Activated naive CD4-positive, alpha-beta T cell treated with anti-CD3 and anti-CD28 coated beads, Interleukin-2, amount 50 U/mL, for 24 hours (primary cell): Measurements from ENCODE around the gene ABCA5.

ENCODE experiments used
- H3K27ac Mint-ChIP-seq: one replicate; pipeline ENCODE4 v1.8.0; 2021; ENCODE audit warnings: mild to moderate bottlenecking, mixed read lengths
- H3K27me3 Mint-ChIP-seq: one replicate; pipeline ENCODE4 v1.8.0; 2021; ENCODE audit warnings: mixed read lengths
- H3K36me3 Mint-ChIP-seq: one replicate; pipeline ENCODE4 v1.8.0; 2021; ENCODE audit warnings: mixed read lengths
- H3K4me1 Mint-ChIP-seq: one replicate; pipeline ENCODE4 v1.8.0; 2021; ENCODE audit warnings: mixed read lengths
- H3K4me3 Mint-ChIP-seq: one replicate; pipeline ENCODE4 v1.8.0; 2021; ENCODE audit warnings: mild to moderate bottlenecking, mixed read lengths
- H3K9me3 Mint-ChIP-seq: one replicate; pipeline ENCODE4 v1.8.0; 2021; ENCODE audit warnings: mixed read lengths

Gene ABCA5

DNA sequence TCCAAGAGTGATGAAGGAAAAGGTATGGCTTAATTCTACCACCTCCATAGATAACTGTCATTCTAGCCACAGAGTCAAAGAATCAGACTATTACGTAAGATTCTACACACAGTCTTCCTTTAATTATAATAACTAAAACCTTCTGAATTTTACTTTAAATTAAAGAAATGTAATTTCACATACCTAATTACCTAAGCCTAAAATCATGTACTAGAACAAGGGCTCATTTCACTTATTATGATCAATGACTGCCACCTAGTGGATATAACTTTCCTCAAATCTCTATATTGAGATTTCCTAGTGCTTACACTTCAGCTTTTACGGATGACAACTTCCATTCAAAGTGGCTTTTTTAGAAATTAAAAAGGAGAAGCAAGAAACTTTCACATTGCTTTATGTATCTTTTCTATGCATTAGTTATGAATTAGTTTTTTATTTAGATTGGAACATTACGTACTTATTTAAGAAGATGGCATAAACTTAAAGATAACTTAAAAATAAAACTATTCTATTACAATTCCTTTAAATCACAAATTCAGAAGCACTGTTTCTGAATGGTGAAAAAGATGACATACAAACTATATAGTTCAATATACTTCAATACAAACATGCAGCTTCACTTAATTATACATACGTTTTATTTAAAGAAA, 80.1 kb downstream of the ABCA5 start:
- Mint-ChIP-seq H3K4me3 (no peak overlapping the region), H3K4me1 (no peaks in the 10 kb centered on the region), H3K9me3 (no peaks in the 10 kb centered on the region), H3K36me3 (peaks cover 2% of the 10 kb centered on the region), H3K27me3 (no peaks in the 10 kb centered on the region), H3K27ac (no peak overlapping the region)

DNA sequence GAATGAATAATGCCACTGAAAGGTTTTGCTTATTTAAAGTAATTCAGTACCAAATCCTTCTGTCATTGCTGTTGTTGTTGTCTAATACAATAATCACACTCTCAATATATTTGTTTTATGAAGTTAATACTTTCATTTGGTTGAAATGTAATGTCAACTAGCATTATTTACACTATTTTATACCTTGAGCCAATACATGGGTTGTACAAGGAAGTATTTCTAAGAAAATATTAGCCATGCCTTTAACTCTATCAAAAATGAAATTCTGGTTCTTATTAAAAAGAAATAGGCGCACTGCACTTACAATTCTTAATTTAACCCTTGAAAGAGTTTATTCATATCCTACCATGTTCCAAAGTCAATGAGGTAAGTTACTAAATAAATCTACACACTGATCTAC, 80.7 kb downstream of the ABCA5 start:
- Mint-ChIP-seq H3K27ac (no peak overlapping the region), H3K4me3 (no peak overlapping the region), H3K4me1 (no peaks in the 10 kb centered on the region), H3K36me3 (peaks cover 5% of the 10 kb centered on the region), H3K27me3 (no peaks in the 10 kb centered on the region), H3K9me3 (no peaks in the 10 kb centered on the region)

DNA sequence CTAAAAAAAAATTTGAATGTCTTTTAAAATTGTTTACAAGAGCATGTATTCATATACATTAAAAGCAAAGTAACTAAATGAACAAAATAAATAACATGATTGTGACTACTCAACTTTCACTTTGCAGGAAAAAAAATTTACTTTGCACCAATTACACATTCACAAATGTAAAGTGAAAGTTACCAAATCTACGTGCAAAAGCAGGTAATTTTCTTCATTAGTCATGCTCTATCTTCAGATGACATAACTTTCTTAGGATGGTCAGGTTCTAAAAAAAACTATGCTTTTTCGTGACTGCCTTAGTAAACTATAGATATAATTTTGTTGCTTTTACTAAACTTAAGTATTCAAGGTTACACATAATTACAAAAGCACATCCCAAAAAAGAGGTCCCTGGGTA, 81.3 kb downstream of the ABCA5 start:
- H3K4me1 Mint-ChIP-seq: no peaks in the 10 kb centered on the region
- no peaks in the 10 kb centered on the region for H3K27me3 Mint-ChIP-seq
- peaks cover 11% of the 10 kb centered on the region for H3K36me3 Mint-ChIP-seq
- H3K4me3 Mint-ChIP-seq: no peak overlapping the region
- no peaks in the 10 kb centered on the region for H3K9me3 Mint-ChIP-seq
- no peak overlapping the region for H3K27ac Mint-ChIP-seq

DNA sequence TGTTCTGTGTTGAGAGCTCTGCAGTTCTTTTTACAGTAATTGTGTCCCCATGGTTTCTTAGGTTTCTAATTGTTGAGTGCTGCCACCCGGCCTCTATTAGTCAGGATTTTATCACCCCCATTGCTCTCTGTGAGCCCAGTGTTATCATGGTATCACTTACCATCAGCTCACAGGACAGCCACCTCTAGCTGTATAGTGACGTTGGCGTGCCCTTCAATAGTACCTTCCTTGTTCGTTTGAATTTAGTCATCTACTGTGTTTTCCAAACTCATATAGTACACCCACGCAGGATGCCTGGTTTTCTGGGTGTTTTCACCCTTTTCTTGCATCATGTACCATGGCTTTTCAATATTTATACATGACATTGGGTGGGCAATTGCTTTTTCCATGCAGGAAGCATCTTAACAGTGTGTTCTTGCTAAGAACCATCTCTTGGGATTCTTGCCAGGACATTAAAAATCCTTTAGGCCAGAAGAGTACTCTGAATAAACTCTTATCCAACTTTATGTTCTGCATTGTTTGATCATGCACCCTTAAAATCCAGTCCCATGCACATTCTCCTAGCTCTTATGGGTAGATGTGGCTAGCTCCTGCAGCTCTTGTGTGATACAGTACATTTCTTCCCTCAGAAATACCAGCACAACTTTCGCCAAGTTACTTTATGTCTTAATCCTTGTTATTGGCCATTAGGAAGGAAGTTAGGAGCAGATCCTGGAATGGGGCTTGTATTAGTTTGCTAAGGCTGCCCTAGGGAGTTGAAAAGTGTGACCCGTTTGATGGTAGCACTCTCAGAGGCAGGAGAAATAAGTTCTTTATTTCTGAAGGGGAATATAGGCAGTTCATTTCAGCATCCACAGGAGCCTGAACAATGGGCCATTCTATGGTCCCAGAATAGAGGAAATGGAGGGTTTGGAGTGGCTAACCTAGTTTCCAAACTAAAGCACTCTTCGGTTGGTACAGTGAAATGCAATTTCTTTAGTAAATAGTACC, 87.0 kb downstream of the ABCA5 start:
- Mint-ChIP-seq H3K36me3 (peaks cover 16% of the 10 kb centered on the region), H3K27ac (no peak overlapping the region), H3K4me1 (no peaks in the 10 kb centered on the region), H3K27me3 (no peaks in the 10 kb centered on the region), H3K9me3 (no peaks in the 10 kb centered on the region), H3K4me3 (no peak overlapping the region)

DNA sequence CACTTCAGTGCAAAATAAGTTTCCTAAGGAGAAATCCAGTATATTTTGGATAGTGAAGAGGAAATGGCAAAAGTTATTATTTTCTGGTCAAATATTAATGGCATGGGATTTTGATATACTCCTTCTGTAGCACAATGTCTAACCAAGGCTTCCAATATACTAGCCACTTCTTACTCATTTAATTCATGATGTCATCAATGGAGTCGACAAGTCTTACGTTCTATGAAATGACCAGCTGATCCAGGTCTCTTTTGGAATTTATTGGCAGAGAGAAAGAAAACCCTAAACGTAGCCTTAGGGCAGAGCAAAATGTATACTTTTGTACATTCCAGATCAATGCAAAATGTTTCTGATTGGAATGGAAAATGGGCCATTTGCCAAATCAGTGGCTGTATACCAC, 90.0 kb downstream of the ABCA5 start:
- Mint-ChIP-seq H3K36me3 (peaks cover 19% of the 10 kb centered on the region), H3K27me3 (no peaks in the 10 kb centered on the region), H3K27ac (no peak overlapping the region), H3K9me3 (peaks cover 8% of the 10 kb centered on the region), H3K4me1 (no peaks in the 10 kb centered on the region), H3K4me3 (no peak overlapping the region)

DNA sequence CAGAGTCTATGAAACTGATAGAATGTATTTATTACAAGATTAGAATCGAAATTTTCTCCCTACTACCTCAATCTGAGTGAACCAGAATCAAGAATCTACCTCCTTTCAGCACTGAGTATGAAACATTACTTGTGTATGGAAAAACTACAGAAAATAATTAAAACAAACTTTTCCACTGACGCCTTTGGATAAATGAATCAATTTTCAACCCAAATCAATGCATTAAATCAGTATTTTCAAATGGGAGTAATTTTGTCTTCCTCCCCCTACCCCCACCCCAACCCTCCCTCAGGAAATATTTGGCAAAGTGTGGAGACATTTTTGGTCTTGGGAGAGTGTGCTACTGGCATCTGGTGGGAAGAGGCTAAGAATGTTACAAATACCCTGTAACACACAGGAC, 90.5 kb downstream of the ABCA5 start:
- peaks cover 19% of the 10 kb centered on the region for H3K36me3 Mint-ChIP-seq
- H3K27ac Mint-ChIP-seq: no peak overlapping the region
- H3K4me1 Mint-ChIP-seq: no peaks in the 10 kb centered on the region
- H3K9me3 Mint-ChIP-seq: peaks cover 13% of the 10 kb centered on the region
- no peak overlapping the region for H3K4me3 Mint-ChIP-seq
- no peaks in the 10 kb centered on the region for H3K27me3 Mint-ChIP-seq

DNA sequence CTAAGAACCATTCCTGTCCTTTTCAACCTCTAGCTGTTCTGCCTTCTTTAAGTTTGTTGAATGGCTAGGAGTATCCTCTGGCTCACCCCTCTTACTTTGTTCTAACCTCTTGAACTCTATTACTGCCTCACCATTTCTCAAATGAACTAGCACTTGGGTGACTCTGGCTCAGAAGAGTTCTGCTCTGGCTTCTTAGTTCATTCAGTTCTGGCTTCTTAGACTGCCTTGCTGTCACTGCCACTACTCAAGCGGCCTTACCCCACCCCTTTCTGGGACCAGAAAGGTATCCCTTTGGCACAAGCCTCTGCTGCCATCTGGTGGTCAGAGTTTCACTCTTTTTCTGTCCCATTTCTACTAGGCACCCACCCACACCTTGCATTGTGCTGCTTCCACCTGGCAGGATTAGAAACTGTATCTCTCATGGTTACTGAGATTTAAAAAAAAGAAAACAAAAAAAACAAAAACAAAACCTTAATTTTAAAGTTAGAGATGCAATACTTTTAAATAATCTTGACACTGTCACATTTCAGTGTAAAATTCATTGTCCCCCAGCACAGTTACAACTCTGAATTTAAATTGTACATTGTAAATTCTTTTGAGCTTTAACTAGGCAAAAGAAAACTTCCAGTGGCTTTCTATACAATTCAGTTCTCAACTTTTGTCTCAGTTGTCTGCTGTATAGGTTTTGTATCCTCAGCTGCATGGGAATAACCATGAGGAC, 91.4 kb downstream of the ABCA5 start:
- H3K4me1 Mint-ChIP-seq: no peaks in the 10 kb centered on the region
- no peaks in the 10 kb centered on the region for H3K27me3 Mint-ChIP-seq
- no peak overlapping the region for H3K4me3 Mint-ChIP-seq
- no peak overlapping the region for H3K27ac Mint-ChIP-seq
- peaks cover 9% of the 10 kb centered on the region for H3K36me3 Mint-ChIP-seq
- H3K9me3 Mint-ChIP-seq: peaks cover 23% of the 10 kb centered on the region

DNA sequence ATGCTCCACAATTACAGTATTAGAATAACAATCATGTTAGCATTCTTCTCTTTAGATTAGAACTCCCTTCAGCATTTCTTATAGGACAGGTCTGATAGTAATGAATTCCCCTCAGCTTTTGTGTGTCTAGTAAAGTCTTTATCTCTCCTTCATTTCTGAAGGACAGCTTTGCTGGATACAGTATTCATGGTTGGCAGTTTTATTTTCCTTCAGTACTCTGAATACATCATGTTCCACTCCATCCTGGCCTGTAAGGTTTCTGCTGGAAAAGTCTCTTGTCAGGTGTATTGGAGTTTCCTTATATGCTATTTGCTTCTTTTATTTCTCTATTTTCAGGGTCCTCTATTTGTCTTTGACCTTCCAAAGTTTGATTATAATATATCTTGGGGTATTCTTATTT, 94.3 kb downstream of the ABCA5 start:
- H3K27ac Mint-ChIP-seq: no peak overlapping the region
- H3K9me3 Mint-ChIP-seq: peaks cover 28% of the 10 kb centered on the region
- no peak overlapping the region for H3K4me3 Mint-ChIP-seq
- H3K27me3 Mint-ChIP-seq: no peaks in the 10 kb centered on the region
- peaks cover 7% of the 10 kb centered on the region for H3K36me3 Mint-ChIP-seq
- no peaks in the 10 kb centered on the region for H3K4me1 Mint-ChIP-seq

DNA sequence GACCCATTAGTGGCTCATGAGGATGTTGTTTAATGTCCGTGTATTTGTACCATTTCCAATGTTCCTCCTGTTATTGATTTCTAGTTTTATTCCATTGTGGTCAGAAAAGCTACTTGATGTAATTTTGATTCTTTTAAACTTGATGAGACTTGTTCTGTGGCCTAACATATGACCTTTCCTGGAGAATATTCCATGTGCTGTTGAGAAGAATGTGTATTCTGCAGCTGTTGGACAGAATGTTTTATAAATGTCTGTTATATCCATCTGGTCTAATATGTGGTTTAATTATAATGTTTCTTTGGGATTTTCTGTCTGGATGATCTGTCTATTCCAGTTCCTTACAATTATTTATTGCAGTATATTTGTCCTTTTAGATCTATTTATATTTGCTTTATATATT, 95.4 kb downstream of the ABCA5 start:
- H3K9me3 Mint-ChIP-seq: peaks cover 28% of the 10 kb centered on the region
- H3K36me3 Mint-ChIP-seq: peaks cover 7% of the 10 kb centered on the region
- no peaks in the 10 kb centered on the region for H3K4me1 Mint-ChIP-seq
- no peak overlapping the region for H3K4me3 Mint-ChIP-seq
- H3K27ac Mint-ChIP-seq: no peak overlapping the region
- no peaks in the 10 kb centered on the region for H3K27me3 Mint-ChIP-seq

DNA sequence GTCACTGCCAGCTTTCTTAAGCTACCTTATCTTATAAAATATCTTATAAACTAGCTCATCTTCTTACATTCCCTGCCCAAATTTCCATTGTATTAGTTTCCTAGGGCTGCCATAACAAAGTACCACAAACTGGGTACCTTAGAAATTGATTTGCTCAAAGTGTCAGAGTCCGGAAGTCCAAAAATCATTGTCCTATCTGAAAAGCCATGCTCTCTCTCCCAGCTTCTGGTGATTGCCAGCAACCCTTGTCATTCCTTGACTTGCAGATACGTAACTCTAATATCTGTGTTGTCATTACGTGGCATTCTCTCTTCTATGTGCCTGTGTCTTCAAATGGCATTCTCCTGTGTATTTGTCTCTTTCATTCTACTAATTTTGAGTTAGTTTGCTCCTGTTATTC, 96.0 kb downstream of the ABCA5 start:
- H3K4me1 Mint-ChIP-seq: no peaks in the 10 kb centered on the region
- H3K27me3 Mint-ChIP-seq: no peaks in the 10 kb centered on the region
- H3K4me3 Mint-ChIP-seq: no peak overlapping the region
- peaks cover 8% of the 10 kb centered on the region for H3K36me3 Mint-ChIP-seq
- H3K27ac Mint-ChIP-seq: no peak overlapping the region
- H3K9me3 Mint-ChIP-seq: peaks cover 28% of the 10 kb centered on the region

DNA sequence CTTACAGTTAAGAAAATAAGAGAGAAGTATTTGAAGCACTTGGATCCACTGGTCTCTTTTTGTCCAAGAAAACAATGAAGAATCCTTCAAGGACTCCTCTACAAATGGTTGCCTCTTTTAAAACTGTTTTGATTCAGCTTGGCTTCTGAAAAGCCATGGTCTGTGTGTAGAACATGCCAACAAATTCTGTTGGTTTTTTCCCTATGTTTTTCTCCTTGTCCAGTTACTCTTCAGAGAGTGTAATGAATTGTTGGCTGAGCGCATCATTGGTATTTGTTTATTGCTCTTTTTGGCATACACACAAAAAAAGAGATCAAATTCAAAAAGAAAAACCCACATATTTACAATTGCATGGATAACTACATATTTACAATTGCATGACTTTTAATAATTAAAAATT, 98.4 kb downstream of the ABCA5 start, which contains the start of gene ABCA10:
TSS of gene ABCA10 (minus strand) at position 249 of the 400 bp plus-strand sequence. CDS start 3,466 bp downstream, outside the sequence.
- no peaks in the 10 kb centered on the region for H3K27me3 Mint-ChIP-seq
- no peak within 1 kb of the TSS for H3K4me3 Mint-ChIP-seq
- H3K9me3 Mint-ChIP-seq: peaks cover 28% of the 10 kb centered on the region
- H3K36me3 Mint-ChIP-seq: peaks cover 8% of the 10 kb centered on the region
- H3K27ac Mint-ChIP-seq: no peak within 1 kb of the TSS
- peaks cover 5% of the 10 kb centered on the region for H3K4me1 Mint-ChIP-seq

DNA sequence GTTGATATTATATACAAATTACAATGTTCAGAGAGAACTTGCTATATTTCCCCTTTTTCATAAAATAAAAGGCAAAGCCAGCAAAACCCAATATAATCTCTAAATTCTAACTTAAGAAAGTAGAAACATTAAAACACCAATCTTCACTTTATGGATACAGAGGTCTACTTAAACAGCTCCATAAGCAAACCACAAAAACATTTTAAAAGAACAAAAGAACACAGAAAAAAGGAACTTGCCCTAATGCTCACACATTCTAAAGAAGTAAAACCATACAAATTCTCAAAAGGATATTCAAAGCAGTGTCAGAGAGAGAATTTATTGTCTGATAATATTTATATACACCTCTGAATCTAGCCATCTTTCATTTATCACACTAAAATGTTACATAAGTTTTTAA, 98.9 kb downstream of the ABCA5 start:
- Mint-ChIP-seq H3K27ac (no peak overlapping the region), H3K9me3 (peaks cover 25% of the 10 kb centered on the region), H3K27me3 (no peaks in the 10 kb centered on the region), H3K4me3 (no peak overlapping the region), H3K36me3 (peaks cover 6% of the 10 kb centered on the region), H3K4me1 (peaks cover 9% of the 10 kb centered on the region)

DNA sequence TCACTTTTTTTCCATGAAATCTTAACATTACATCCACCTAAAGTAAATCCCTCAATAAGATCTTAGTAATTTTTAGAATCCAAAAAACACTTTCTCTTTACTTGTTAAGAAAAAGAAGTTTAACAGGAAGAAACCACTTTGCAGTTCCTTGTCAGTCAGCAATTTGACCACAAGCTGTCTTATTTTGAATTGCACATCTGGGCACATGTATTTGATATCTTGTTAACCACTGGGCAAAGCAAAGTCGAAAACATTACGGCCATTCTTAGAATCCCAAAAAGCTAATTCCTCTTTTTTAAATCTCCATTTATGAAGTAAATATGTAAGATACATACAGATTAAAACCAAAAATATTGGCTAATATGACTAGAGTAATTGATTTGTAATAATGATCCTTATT, 99.4 kb downstream of the ABCA5 start:
- peaks cover 23% of the 10 kb centered on the region for H3K9me3 Mint-ChIP-seq

DNA sequence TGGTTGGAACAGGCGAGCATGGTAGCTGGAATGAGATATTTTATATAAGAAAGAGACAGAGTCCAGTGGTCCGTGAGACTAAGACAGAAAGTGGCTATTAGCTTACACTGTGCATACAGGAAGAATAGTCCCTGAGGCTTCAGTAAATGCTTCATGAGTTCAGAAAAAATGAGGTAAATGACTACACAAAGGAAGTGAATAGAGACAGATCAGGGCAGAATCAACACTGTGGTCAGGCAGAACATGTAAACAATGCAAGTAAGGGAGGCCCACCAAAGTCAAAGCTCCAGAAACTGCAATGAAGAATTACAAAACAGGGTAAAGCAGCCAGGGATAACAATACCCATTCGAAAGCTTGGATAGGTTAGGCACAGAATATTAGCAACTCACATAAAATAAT, 103.1 kb downstream of the ABCA5 start:
- Mint-ChIP-seq H3K27me3 (no peaks in the 10 kb centered on the region), H3K36me3 (peaks cover 13% of the 10 kb centered on the region), H3K4me3 (no peak overlapping the region), H3K9me3 (no peaks in the 10 kb centered on the region), H3K27ac (no peak overlapping the region), H3K4me1 (peaks cover 13% of the 10 kb centered on the region)

More for the DNA sequence above, 99.4 kb downstream of the ABCA5 start:
- H3K36me3 Mint-ChIP-seq: peaks cover 4% of the 10 kb centered on the region
- H3K4me1 Mint-ChIP-seq: peaks cover 13% of the 10 kb centered on the region
- H3K4me3 Mint-ChIP-seq: no peak overlapping the region
- H3K27me3 Mint-ChIP-seq: no peaks in the 10 kb centered on the region
- no peak overlapping the region for H3K27ac Mint-ChIP-seq

DNA sequence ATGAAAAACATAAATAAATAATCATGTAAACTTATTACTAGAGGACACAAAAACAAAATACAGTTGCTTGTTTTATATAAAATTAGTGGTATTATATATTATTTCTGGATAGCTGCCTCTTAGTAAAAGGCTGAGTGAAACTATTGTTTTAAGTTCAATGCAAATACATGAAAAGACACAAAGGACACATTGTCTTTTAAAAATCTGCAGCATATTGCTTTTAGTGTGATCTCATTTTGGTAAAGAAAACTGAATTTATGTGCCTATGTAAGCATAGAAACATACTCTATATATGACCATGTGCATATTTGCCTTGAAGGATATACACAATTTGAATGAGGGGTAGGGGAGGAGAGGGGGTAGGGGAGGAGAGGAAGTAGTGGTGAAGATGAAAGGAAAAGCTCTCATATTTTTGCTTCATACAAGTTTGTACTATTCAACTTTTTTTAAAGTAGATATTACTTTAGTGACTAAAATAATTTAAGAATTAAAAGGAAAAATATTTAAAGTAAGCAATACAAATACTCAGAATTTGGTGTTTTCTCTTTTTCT, 104.2 kb downstream of the ABCA5 start:
- H3K9me3 Mint-ChIP-seq: no peaks in the 10 kb centered on the region
- H3K4me1 Mint-ChIP-seq: peaks cover 13% of the 10 kb centered on the region
- H3K27me3 Mint-ChIP-seq: no peaks in the 10 kb centered on the region
- no peak overlapping the region for H3K27ac Mint-ChIP-seq
- H3K4me3 Mint-ChIP-seq: no peak overlapping the region
- peaks cover 13% of the 10 kb centered on the region for H3K36me3 Mint-ChIP-seq
